GM18498 (cell line): Measurements from ENCODE around the gene SDC3.
A peak's percentile ranks its signal among the peaks of the same experiment; 100 is the strongest.

Experiments used
- ATAC-seq: cut with Tn5 transposase; IDR thresholded peaks from one replicate; pipeline ENCODE4 v1.9.1; 2021; ENCODE audit warnings: mild to moderate bottlenecking, moderate library complexity; ENCODE audit not compliant: unreplicated experiment

SDC3 gene

GRCh38 chr1:30823969-30824735 lies 84.4 kb downstream of the SDC3 start:
- peak; percentile 97 for ATAC-seq

- ATAC-seq: no peak
Observed at GRCh38 chr1:30823627-30823968, 85.0 kb downstream of the SDC3 start.

- ATAC-seq: no peak
Observed at GRCh38 chr1:30822966-30823581, 85.5 kb downstream of the SDC3 start.

- ATAC-seq: no peak
Observed at GRCh38 chr1:30822006-30822405, 86.6 kb downstream of the SDC3 start.

GRCh38 chr1:30820299-30820698 lies 88.3 kb downstream of the SDC3 start:
- no peak for ATAC-seq
